GM12878 (cell line): ENCODE data around the gene CTNNA3.

ENCODE experiments used
- CHD2 ChIP-seq: IDR thresholded peaks from 2 replicates; pipeline ENCODE4 v1.6.1; 2011; ENCODE audit warnings: low read depth, low read length, improper control_type of control experiment, borderline replicate concordance
- HDAC6 ChIP-seq: fragments of 200-600 bp; sonication (generic); IDR thresholded peaks from one replicate; pipeline ENCODE4 v1.8.0; 2017; ENCODE audit warnings: antibody characterized with exemption; ENCODE audit not compliant: unreplicated experiment
- MEF2B ChIP-seq: fragments of 450-650 bp; IDR thresholded peaks from 2 replicates; pipeline ENCODE4 v1.6.1; 2018; ENCODE audit warnings: mild to moderate bottlenecking, moderate library complexity; ENCODE audit not compliant: partially characterized antibody, poor library complexity, severe bottlenecking
- POLR2A ChIP-seq: IDR thresholded peaks from 2 replicates; pipeline ENCODE4 v1.6.1; 2011; ENCODE audit warnings: low read depth, mild to moderate bottlenecking, low read length
- POLR2AphosphoS5 ChIP-seq: IDR thresholded peaks from 2 replicates; pipeline ENCODE4 v1.6.1; 2011; ENCODE audit warnings: mild to moderate bottlenecking, low read length, inconsistent platforms
- POU2F2 ChIP-seq: IDR thresholded peaks from 3 replicates; pipeline ENCODE4 v1.6.1; 2011; ENCODE audit warnings: low read depth, mild to moderate bottlenecking, low read length, borderline replicate concordance
- RAD21 ChIP-seq: IDR thresholded peaks from 2 replicates; pipeline ENCODE4 v1.6.1; 2011; ENCODE audit warnings: mild to moderate bottlenecking, low read depth, low read length, moderate library complexity; ENCODE audit not compliant: insufficient read depth
- RB1 ChIP-seq: fragments of 450-650 bp; formaldehyde crosslinking; IDR thresholded peaks from 2 replicates; pipeline ENCODE4 v1.6.1; 2017; ENCODE audit warnings: mild to moderate bottlenecking, borderline replicate concordance
- RBBP5 ChIP-seq: fragments of 200-600 bp; sonication (generic); conservative IDR thresholded peaks from 2 replicates; pipeline ENCODE4 v1.6.1; 2016
- TF ChIP-seq, protein P1 (sequence below): fragments of 450-650 bp; IDR thresholded peaks from 2 replicates; pipeline ENCODE4 v1.6.1; 2017; ENCODE audit warnings: antibody characterized with exemption, mild to moderate bottlenecking, moderate library complexity
- TF ChIP-seq, protein P2 (sequence below), 3 experiments: IDR thresholded peaks in 2 of 3; conservative IDR thresholded peaks in 1 of 3; 2 replicates each; pipeline ENCODE4 v1.5.1; 2011; ENCODE audit warnings: low read depth in 3 of 3, low read length in 3 of 3, mild to moderate bottlenecking in 3 of 3, control low read depth in 2 of 3, moderate library complexity in 2 of 3, inconsistent platforms in 1 of 3, mixed read lengths in 1 of 3; ENCODE audit not compliant: control insufficient read depth in 2 of 3, insufficient read depth in 1 of 3; ENCODE audit errors: extremely low read depth in 1 of 3
- TF ChIP-seq, protein P3 (sequence below): IDR thresholded peaks from 2 replicates; pipeline ENCODE4 v1.6.1; 2011; ENCODE audit warnings: low read depth, mild to moderate bottlenecking, low read length, moderate library complexity, borderline replicate concordance; ENCODE audit errors: extremely low read depth
- TF ChIP-seq, protein P4 (sequence below): IDR thresholded peaks from 2 replicates; pipeline ENCODE4 v1.6.1; 2012; ENCODE audit warnings: low read depth, low read length, improper control_type of control experiment

DNA sequence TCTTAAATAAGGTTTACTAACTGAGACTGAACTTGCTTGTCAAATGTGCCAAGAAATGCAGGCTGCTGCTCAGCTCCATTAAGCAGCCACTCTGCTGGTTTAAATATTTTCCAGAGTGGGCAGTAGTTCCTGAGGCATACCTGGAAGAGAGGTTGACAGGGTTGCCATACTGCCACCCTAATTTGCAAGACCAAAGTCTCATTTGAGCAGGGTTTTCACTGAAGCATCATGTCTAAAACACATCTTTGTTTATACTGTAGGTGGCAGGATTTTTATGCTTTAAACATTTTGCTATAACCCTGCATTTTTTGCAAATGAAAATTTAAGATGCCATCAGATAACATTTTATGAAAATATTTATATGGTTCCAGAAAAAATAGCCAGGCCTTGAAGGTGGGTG, 1388.2 kb downstream of the CTNNA3 start:
- TF ChIP-seq, protein P1, sequence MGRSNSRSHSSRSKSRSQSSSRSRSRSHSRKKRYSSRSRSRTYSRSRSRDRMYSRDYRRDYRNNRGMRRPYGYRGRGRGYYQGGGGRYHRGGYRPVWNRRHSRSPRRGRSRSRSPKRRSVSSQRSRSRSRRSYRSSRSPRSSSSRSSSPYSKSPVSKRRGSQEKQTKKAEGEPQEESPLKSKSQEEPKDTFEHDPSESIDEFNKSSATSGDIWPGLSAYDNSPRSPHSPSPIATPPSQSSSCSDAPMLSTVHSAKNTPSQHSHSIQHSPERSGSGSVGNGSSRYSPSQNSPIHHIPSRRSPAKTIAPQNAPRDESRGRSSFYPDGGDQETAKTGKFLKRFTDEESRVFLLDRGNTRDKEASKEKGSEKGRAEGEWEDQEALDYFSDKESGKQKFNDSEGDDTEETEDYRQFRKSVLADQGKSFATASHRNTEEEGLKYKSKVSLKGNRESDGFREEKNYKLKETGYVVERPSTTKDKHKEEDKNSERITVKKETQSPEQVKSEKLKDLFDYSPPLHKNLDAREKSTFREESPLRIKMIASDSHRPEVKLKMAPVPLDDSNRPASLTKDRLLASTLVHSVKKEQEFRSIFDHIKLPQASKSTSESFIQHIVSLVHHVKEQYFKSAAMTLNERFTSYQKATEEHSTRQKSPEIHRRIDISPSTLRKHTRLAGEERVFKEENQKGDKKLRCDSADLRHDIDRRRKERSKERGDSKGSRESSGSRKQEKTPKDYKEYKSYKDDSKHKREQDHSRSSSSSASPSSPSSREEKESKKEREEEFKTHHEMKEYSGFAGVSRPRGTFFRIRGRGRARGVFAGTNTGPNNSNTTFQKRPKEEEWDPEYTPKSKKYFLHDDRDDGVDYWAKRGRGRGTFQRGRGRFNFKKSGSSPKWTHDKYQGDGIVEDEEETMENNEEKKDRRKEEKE: no peak
- TF ChIP-seq, protein P2, sequence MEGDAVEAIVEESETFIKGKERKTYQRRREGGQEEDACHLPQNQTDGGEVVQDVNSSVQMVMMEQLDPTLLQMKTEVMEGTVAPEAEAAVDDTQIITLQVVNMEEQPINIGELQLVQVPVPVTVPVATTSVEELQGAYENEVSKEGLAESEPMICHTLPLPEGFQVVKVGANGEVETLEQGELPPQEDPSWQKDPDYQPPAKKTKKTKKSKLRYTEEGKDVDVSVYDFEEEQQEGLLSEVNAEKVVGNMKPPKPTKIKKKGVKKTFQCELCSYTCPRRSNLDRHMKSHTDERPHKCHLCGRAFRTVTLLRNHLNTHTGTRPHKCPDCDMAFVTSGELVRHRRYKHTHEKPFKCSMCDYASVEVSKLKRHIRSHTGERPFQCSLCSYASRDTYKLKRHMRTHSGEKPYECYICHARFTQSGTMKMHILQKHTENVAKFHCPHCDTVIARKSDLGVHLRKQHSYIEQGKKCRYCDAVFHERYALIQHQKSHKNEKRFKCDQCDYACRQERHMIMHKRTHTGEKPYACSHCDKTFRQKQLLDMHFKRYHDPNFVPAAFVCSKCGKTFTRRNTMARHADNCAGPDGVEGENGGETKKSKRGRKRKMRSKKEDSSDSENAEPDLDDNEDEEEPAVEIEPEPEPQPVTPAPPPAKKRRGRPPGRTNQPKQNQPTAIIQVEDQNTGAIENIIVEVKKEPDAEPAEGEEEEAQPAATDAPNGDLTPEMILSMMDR (IDR thresholded peaks at IDR 0.05 in 2 of 3, conservative IDR thresholded peaks at IDR 0.05 in 1 of 3; ENCODE audit: control insufficient read depth in 2 of 3, extremely low read depth in 1 of 3, insufficient read depth in 1 of 3, low read depth in 3 of 3, low read length in 3 of 3): no peak
- TF ChIP-seq MEF2B: no peak
- TF ChIP-seq HDAC6: no peak
- TF ChIP-seq, protein P3, sequence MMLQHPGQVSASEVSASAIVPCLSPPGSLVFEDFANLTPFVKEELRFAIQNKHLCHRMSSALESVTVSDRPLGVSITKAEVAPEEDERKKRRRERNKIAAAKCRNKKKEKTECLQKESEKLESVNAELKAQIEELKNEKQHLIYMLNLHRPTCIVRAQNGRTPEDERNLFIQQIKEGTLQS: no peak
- TF ChIP-seq POLR2A: no peak
- TF ChIP-seq RBBP5: no peak
- no peak for TF ChIP-seq CHD2
- TF ChIP-seq, protein P4, sequence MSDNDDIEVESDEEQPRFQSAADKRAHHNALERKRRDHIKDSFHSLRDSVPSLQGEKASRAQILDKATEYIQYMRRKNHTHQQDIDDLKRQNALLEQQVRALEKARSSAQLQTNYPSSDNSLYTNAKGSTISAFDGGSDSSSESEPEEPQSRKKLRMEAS: no peak
- TF ChIP-seq POU2F2: no peak
- TF ChIP-seq RAD21: no peak
- no peak for TF ChIP-seq RB1
- TF ChIP-seq POLR2AphosphoS5: no peak
